ENCODE data around the gene PAF1. TPM values are rescaled to one million over a fixed set of nuclear protein-coding genes. Genes with fewer than 3 reads are reported as not detected.

The PAF1 gene
- total and polyA plus RNA-seq, 2 of the 13 experiments (the other 11 are each of a cell fraction or from before 2014, with no cell fraction given), result 30.2 to 31.1 TPM

- Histone ChIP-seq H3K4me2 (ENCODE audit: low read depth, low read length) (no peak overlapping the region), H4K20me1 (ENCODE audit: insufficient read depth, low read length) (no peaks in the 10 kb centered on the region), H3K4me3 (replicated peaks in 1 of 3; ENCODE audit: insufficient read depth in 1 of 3, low read depth in 2 of 3, low read length in 3 of 3) (no peak overlapping the region), H3K27me3 (ENCODE audit: control insufficient read depth in 1 of 2, insufficient read depth in 2 of 2, low read length in 2 of 2) (no peaks in the 10 kb centered on the region), H3K9me3 (ENCODE audit: low read length) (no peaks in the 10 kb centered on the region), H2AFZ (ENCODE audit: low read length) (no peak overlapping the region), H3K36me3 (replicated peaks in 1 of 2; ENCODE audit: control insufficient read depth in 1 of 2, insufficient read depth in 2 of 2, low read length in 2 of 2) (peaks cover 0 to 4% of the 10 kb centered on the region in 2 experiments; a peak in 2 of 5 replicates), H3K27ac (ENCODE audit: extremely low read length, insufficient read depth, low read length) (no peak overlapping the region), H3K4me1 (ENCODE audit: insufficient read depth, low read length) (peaks cover 36% of the 10 kb centered on the region), H3K9ac (ENCODE audit: insufficient read depth, low read depth, low read length) (no peak overlapping the region), H3K79me2 (ENCODE audit: insufficient read depth, low read length) (no peaks in the 10 kb centered on the region)
- WGBS (ENCODE audit: low lambda C conversion rate), result 95% methylated on average over 7 of the region's 7 CpGs
- in situ Hi-C loops (cut with HindIII; ENCODE audit: extremely low pct_ligation_motif_present, low pct_unique_long_range_greater_than_20kb) (no loop called here), intact Hi-C loops (cut with micrococcal nuclease; ENCODE audit: unreplicated experiment) (no loop called here)
- TF ChIP-seq SP4 (CRISPR knock-in tag; IDR thresholded peaks at IDR 0.05) (no peak), ZNF362 (CRISPR knock-in tag; IDR thresholded peaks at IDR 0.05; ENCODE audit: borderline replicate concordance) (no peak), ZNF253 (CRISPR knock-in tag; IDR thresholded peaks at IDR 0.05; ENCODE audit: borderline replicate concordance) (no peak), ZNF44 (CRISPR knock-in tag; IDR thresholded peaks at IDR 0.05) (no peak), TOPORS (CRISPR knock-in tag; IDR thresholded peaks at IDR 0.05) (no peak), CHD4 (IDR thresholded peaks at IDR 0.05; ENCODE audit: borderline replicate concordance, low read length) (no peak), YEATS2 (CRISPR knock-in tag; IDR thresholded peaks at IDR 0.05; ENCODE audit: borderline replicate concordance) (no peak), KLF6 (CRISPR knock-in tag; IDR thresholded peaks at IDR 0.05) (no peak), ZNF432 (CRISPR knock-in tag; IDR thresholded peaks at IDR 0.05; ENCODE audit: borderline replicate concordance) (no peak), ZNF468 (CRISPR knock-in tag; IDR thresholded peaks at IDR 0.05) (no peak)
- FAIRE-seq (no peak), DNase-seq (ENCODE audit: low spot score) (no peak), ATAC-seq (no peak)
- CTCF ChIA-PET (ENCODE audit: low intra/inter-chr PET ratio, low total read pairs), result no interaction called here
- POLR2A ChIA-PET, result interaction anchor here (5.7 kb wide), 1 partner anchor 10 kb away, joined by 44 read pairs; the partner anchor contains the start of gene RPS16
- no TSS peak for BruUV-seq (replicated peaks)
These were observed 34.8 kb upstream of the PAF1 start for GRCh38 chr19:39425744-39426143.

All from HepG2 (cell line).